ACHN (cell line): Measurements from ENCODE around the gene CLASRP.
A peak's percentile ranks its signal among the peaks of the same experiment; 100 is the strongest.
"Not testable (repeated sequence)": the region's sequence is repeated elsewhere in the genome, so short reads cannot be mapped to it uniquely, and the experiment has no call there.

Experiments used
- DNase-seq: peaks from one replicate; pipeline ENCODE4 v3.0.0-alpha.2; 2015
- in situ Hi-C: cut with HindIII; loops from 2 replicates; pipeline ENCODE4 v1.10.0; 2017; ENCODE audit warnings: low sequenced_read_pairs, low pct_ligation_motif_present, low pct_unique_long_range_greater_than_20kb

CLASRP gene, protein sequence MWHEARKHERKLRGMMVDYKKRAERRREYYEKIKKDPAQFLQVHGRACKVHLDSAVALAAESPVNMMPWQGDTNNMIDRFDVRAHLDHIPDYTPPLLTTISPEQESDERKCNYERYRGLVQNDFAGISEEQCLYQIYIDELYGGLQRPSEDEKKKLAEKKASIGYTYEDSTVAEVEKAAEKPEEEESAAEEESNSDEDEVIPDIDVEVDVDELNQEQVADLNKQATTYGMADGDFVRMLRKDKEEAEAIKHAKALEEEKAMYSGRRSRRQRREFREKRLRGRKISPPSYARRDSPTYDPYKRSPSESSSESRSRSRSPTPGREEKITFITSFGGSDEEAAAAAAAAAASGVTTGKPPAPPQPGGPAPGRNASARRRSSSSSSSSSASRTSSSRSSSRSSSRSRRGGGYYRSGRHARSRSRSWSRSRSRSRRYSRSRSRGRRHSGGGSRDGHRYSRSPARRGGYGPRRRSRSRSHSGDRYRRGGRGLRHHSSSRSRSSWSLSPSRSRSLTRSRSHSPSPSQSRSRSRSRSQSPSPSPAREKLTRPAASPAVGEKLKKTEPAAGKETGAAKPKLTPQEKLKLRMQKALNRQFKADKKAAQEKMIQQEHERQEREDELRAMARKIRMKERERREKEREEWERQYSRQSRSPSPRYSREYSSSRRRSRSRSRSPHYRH

DNA sequence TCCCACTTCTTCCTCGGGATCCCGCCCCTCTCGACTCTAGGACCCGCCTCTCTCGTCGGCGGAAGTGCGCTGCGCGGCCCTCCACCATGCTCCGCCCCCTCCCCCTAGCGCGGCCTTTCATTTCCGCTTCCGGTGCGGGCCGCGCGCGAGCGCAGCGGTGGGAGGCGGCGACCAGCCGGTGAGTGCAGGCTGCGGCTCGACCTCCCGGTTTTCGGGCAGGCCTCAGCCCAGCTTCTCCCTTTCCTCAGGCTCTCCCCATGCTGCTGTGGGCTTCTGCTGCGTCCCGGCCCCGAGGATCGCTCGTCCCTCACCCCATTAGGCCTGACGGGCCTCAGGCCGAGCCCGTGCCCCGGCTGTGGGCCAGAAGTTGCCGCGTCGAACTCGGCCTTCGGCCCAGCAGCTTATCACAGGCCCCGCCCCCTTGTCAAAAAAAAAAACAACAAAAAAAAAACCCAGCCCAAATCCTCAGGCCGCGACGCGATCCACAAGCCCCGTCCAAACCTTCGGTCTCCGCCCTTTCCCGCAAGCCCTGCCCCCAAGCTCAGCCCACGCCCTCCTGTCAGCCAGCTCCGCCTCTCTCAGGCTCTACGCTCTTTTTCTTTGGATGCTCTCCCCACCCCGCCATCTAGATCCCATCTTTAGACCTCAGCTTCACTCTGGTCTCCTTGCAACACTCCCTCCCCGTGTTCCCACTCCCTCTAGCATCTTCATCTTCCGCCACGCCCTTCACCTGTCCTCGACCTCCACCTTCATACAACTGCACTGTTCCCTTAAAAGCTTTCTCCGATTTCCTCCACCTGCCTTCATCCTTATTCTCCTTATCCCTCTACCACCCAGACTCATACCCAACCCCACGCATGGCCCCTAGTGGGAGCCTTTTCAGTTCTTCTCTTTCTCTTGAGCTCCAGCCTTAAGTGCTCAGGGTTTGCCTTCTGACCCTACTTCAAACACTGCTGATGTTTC is at the start of gene CLASRP:
Gene CLASRP (plus strand): TSS at position 115 of the 963 bp plus-strand sequence. CDS start 1,168 bp downstream, outside the sequence.
- in situ Hi-C loops: no loop called here
- DNase-seq: peak; percentile 88

DNA sequence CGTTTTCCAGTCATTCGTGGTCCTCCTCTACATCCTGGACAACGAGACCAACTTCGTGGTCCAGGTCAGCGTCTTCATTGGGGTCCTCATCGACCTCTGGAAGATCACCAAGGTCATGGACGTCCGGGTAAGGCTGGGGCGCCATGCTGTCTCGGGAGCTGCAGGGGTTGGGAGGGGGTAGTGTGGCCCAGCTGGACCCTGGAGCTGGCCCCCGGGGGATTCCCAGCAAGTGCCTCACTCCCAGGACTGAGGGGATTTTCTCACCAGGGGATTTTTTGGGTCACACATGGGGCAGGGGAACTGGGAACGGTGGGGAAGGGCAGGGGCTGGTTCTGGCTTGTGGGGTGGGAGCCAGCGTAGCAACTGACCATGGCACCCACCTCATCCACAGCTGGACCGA is 48.4 kb upstream of the CLASRP start:
- no peak for DNase-seq
- in situ Hi-C loops: no loop called here

DNA sequence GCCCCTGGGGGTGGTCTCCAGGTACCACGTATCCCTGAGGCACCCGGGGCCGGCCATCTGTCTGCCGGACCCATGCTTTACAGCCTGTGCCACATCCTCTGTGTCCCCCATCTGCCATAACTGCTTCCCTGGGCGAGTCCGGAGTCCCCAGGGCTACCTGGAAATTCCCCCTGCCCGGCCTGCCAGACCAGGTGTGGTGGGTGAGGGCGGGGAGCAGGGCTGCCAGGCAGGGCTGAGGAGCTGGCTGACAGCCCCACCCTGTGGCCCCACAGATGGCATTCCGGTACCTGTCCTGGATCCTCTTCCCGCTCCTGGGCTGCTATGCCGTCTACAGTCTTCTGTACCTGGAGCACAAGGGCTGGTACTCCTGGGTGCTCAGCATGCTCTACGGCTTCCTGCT is 47.9 kb upstream of the CLASRP start:
- no peak for DNase-seq
- in situ Hi-C loops: no loop called here

DNA sequence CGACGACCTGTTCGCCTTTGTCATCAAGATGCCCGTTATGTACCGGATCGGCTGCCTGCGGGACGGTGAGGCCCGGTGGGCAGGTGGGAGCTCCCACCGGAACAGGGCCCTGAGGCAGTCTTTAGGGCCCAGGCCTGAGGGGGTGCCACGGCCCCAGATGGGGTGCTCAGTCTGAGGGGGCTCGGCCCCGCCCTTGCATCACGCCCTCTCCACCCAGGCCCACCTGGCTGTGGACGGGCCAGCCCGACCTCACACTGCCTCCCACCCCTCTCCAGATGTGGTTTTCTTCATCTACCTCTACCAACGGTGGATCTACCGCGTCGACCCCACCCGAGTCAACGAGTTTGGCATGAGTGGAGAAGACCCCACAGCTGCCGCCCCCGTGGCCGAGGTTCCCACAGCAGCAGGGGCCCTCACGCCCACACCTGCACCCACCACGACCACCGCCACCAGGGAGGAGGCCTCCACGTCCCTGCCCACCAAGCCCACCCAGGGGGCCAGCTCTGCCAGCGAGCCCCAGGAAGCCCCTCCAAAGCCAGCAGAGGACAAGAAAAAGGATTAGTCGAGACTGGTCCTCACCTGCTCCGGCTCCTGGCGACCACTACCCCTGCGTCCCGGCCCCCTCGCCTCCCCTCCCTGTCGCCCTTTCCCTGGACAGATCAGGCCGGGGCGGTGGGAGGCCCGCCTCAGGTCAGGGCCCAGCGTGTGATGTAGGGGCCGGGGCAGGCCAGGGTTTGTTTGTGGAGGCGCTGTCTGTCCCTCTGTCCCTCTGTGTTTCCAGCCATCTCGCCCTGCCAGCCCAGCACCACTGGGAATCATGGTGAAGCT is 46.3 kb upstream of the CLASRP start:
- no peak for DNase-seq

DNA sequence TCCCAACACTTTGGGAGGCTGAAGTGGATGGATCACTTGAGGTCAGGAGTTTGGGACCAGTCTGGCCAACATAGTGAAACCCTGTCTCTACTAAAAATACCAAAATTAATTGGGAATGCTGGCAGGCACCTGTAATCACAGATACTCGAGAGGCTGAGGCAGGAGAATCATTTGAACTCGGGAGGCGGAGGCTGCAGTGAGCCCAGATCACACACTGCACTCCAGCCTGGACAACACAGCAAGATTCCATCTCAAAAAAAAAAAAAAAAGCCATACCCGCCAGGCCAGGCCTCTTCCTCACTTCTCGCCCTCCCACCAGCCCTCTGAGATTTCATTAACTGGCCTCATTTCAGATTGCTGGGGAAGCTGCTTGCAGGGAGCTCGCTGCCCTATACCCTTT is 45.3 kb upstream of the CLASRP start:
- in situ Hi-C loops: no loop called here
- no peak for DNase-seq

More for the DNA sequence above, 46.3 kb upstream of the CLASRP start:
- in situ Hi-C loops: no loop called here

DNA sequence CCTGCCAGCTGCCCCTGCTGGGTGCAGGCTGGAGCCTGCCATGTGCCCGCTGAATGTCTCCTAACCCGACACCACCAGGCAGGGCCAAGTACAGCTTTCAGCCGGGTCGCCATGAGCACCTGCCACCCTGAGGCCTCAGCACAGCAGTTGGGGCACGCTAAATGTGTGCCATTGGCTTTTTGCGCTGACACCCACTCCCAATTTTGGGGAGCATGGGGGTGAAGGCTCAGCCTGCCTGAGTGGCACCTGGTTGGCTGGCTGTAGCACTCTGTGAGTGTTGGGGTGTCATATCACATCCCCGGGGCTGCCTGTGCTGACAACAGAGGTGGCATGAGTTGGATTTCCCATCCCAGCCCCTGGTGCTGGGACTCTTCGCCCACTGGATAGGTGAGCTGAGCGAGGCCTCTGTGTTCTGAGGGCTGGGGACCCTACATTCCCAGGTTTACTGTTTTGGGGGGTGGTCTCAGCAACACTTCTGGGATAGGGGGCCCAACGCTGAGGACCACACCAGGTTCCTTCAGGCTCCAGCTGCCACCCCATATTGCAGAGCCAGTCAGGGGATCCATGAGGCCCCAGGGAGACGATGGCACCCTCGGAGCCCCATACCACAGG is 44.8 kb upstream of the CLASRP start:
- in situ Hi-C loops: no loop called here
- DNase-seq: no peak

DNA sequence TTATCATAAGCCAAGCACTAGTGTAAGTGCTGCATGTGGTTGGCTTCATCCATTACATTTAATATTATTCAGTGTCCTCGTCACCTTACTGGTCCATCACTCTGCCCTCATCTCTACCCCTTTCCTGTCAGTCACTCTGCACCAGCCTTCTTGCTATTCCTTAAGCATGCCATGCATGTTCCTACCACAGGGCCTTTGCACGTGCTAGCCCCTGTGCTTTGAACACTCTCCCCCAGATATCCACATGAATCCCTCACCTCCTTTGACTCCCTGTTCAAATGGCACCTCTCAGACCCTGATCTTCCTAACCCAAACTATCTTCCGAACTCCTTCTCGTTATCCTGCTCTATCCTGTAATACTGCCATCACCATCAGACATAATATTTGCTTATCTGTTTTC is 40.8 kb upstream of the CLASRP start:
- DNase-seq: no peak
- in situ Hi-C loops: no loop called here

DNA sequence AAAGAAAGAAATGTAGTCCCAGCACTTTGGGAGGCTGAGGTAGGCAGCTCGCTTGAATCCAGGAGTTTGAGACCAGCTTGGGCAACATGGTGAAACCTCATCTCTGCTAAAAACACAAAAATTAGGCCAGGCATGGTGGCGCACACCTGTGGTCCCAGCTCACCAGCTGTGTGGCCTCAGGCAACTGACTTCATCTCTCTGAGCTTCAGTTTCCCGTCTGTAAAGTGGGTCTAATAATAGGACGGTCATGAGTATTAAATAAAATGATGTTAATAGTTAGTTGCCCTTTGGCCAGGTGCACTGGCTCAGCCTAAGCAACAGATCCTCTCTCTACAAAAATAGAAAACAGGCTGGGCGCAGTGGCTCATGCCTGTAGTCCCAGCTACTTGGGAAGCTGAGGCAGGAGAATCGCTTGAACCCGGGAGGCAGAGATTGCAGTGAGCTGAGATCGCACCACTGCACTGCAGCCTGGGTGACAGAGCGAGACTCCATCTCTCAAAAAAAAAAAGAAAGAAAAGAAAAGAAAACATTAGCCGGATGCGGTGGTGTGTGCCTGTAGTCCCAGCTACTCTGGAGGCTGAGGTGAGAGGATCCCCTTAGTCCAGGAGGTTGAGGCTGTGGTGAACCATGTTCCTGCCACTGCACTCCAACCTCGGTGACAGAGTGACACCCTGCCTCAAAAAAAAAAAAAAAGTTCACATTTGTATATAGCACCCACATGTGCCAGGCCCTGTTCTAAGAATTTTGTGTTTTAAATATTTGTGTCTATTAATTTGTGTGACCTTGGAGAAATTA is 39.5 kb upstream of the CLASRP start:
- DNase-seq, in situ Hi-C loops: not testable (repeated sequence)

DNA sequence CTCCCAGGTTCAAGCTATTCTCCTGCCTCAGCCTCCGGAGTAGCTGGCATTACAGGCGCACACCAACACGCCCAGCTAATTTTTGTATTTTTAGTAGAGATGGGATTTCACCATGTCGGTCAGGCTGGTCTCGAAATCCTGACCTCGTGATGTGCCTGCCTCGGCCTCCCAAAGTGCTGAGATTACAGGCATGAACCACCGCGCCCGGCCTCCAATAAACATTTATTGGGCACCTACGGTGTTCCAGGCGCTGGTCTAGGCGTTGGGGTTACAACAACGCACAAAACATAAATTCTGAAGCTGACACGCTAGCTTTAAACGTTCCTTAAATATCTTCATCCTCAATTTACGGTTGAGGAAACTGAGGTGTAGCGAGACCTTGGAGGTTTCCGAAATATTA is 38.2 kb upstream of the CLASRP start:
- in situ Hi-C loops, DNase-seq: not testable (repeated sequence)

DNA sequence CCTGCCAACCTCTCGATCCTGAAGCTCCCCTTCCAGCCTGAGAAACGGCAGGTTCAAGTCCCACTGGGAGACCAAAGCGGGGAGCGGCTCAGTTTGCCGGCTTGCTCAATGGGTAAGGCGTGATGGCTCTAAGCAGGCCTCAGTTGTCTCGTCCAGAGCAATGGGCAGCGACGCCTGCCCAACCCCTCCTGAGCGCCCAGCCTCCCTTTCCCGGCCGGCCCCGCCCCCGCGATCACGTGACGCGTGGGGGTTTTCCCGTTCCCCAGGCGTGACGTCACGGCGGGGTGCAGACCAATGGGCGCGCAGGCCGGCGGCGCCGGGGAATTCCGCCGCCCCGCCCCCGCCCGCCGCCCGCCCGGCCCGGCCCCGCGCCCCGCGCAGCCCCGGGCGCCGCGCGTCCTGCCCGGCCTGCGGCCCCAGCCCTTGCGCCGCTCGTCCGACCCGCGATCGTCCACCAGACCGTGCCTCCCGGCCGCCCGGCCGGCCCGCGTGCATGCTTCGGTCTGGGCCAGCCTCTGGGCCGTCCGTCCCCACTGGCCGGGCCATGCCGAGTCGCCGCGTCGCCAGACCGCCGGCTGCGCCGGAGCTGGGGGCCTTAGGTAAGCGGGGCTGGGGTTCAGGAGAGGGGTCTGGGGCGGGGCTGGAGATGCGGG is 37.6 kb upstream of the CLASRP start, which contains the start of gene RELB:
Gene RELB (plus strand): TSS at position 378 of the 653 bp plus-strand sequence. CDS start 116 bp downstream, at position 494.
- peak; percentile 87 for DNase-seq
- in situ Hi-C loops: no loop called here

DNA sequence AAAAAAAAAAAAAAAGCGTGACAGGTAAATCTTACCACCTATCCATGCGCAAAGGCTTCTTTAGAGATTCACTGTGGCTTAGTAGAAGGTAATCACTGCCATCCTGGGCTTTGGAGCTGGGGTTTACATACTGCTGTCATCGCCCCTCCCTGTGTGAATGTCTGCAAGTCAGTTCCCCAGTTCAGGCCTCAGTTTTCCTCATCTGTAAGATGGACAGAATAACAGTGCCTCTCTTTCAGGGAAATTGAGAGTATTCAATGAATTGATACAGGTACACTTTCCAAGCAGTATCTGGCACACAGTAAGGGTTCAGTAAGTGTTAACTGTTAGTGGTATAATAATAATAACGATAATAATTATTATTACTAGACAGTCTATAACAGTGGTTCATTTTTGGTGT is 35.4 kb upstream of the CLASRP start:
- in situ Hi-C loops: no loop called here
- DNase-seq: no peak

DNA sequence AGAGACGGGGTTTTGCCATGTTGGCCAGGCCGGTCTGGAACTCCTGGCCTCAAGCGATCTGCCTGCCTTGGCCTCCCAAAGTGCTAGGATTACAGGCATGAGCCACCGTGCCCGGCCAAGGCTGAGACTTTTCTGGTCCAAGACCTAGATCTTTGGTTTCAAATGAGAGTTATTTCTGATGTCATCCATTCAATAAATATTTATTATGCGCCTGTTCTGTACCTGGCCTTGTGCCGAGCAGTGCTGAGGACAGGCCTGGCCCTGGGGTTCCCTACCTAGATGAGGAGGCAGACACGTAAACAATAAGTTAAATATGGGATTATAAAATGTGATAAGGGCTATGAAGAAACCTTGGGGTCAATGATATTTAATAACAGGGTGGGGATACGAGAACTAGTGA is 33.1 kb upstream of the CLASRP start:
- DNase-seq: no peak
- in situ Hi-C loops: no loop called here

DNA sequence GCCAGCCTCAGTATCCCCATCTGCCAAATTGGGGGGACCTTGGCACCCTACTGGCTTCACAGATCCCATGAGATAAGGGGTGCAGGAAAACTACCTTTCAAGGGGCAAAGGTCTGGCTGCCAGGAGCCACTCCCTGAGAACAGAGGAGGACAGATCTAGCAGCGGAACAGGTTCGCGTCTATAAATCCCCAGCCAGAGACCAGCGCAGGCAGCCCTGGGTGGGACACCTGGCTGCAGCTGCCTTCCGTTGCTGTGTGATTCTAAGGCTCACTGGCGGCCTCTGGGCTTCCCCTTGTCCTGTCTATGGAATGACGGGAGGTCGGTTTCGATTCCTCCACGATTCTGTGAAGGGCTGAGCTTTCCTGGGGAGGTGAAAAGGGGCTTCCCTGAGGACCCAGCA is 30.3 kb upstream of the CLASRP start:
- DNase-seq: no peak
- in situ Hi-C loops: no loop called here

DNA sequence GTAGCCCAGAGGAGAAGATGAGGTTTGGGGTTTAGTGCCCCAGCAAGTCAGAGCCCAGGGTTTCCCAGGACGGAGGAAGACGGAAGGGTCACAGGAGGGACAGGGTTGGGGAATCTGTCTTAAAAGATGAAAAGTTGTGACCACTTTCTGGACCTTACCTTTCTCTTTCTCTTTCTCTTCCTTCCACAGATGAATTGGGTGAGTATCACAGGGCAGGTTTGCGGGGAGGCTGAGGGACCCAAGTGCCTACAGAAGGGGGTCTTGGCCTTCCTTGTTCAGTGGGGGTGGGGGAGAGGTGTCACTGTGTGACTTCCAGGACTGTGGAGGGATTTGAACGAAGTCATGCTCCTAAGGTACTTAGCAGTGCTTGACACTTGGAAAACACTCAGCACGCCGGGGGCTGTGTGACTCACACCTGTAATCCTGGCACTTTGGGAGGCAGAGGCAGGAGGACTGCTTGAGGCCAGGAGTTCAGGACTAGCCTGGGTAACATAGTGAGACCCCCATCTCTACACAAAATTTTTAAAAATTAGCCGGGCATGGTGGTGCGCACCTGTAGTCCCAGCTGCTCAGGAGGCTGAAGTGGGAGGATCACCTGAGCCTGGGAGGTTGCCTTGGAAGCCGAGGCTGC is 29.1 kb upstream of the CLASRP start:
- in situ Hi-C loops: no loop called here

DNA sequence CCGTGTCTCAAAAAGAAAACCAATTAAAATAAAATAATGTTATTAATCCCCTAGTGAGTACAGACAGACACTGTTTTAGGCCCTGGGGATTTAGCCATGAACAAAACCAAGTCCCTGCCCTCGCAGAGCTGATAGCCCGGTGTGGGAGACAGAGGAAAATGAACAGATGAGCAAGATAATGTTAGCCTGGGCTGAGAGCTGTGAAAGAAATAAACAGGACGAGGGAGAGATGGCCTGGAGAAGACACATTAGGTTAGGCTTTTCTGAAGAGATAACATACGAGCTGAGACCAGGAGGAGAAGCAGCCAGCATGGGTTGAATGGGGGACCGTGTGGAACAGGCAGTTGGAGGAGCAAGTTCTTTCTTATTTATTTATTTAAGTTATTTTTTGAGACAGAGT is 28.5 kb upstream of the CLASRP start:
- no peak for DNase-seq
- in situ Hi-C loops: no loop called here

More for the DNA sequence above, 29.1 kb upstream of the CLASRP start:
- no peak for DNase-seq

DNA sequence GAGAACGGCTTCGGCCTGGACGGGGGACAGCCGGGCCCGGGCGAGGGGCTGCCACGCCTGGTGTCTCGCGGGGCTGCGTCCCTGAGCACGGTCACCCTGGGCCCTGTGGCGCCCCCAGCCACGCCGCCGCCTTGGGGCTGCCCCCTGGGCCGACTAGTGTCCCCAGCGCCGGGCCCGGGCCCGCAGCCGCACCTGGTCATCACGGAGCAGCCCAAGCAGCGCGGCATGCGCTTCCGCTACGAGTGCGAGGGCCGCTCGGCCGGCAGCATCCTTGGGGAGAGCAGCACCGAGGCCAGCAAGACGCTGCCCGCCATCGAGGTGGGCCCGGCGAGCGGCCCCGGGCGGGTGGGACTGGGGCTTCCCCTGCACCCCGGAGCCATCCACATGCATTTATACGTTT is 26.9 kb upstream of the CLASRP start:
- in situ Hi-C loops: no loop called here

More for the DNA sequence above, 26.9 kb upstream of the CLASRP start:
- no peak for DNase-seq
